ENCODE data around the gene TMEM165.

- TF ChIP-seq POLR2A (IDR thresholded peaks at IDR 0.05) (no peak), POLR2AphosphoS5 (IDR thresholded peaks at IDR 0.05) (no peak)
Measured at GRCh38 chr4:55431710-55432336, 36.1 kb downstream of the TMEM165 start.
